ENCODE results near the gene APOH.

APOH gene

GRCh38 chr17:66234611-66235010, 5.4 kb upstream of the APOH start:
- TF ChIP-seq CTCF (IDR thresholded peaks at IDR 0.05; ENCODE audit: unreplicated experiment in 3 of 3): no peak
- H3K4me1 Mint-ChIP-seq: peaks cover 9% of the 10 kb centered on the region
- H3K9me3 Mint-ChIP-seq: no peaks in the 10 kb centered on the region
- H3K27ac Mint-ChIP-seq: no peak overlapping the region
- peaks cover 4% of the 10 kb centered on the region for H3K27me3 Mint-ChIP-seq (ENCODE audit: low read depth)
- no peak overlapping the region for H3K4me3 Mint-ChIP-seq
- H3K36me3 Mint-ChIP-seq (ENCODE audit: low read depth): no peaks in the 10 kb centered on the region

- Mint-ChIP-seq H3K27me3 (ENCODE audit: low read depth) (no peaks in the 10 kb centered on the region), H3K27ac (no peak overlapping the region), H3K4me1 (peaks cover 9% of the 10 kb centered on the region), H3K9me3 (no peaks in the 10 kb centered on the region), H3K36me3 (ENCODE audit: low read depth) (no peaks in the 10 kb centered on the region), H3K4me3 (no peak overlapping the region)
- TF ChIP-seq CTCF (IDR thresholded peaks at IDR 0.05; ENCODE audit: unreplicated experiment in 3 of 3): no peak
Observed at GRCh38 chr17:66233023-66233753, 4.0 kb upstream of the APOH start.

GRCh38 chr17:66230922-66231591, 1.8 kb upstream of the APOH start:
- Mint-ChIP-seq H3K27ac (peak overlapping the region in 1 of 3 experiments; percentile 4), H3K27me3 (ENCODE audit: low read depth) (no peaks in the 10 kb centered on the region), H3K36me3 (ENCODE audit: low read depth) (no peaks in the 10 kb centered on the region), H3K4me3 (no peak overlapping the region), H3K9me3 (no peaks in the 10 kb centered on the region), H3K4me1 (peaks cover 9% of the 10 kb centered on the region)
- TF ChIP-seq CTCF (IDR thresholded peaks at IDR 0.05; ENCODE audit: unreplicated experiment in 3 of 3): no peak

- TF ChIP-seq CTCF (IDR thresholded peaks at IDR 0.05; ENCODE audit: unreplicated experiment in 3 of 3): no peak
- Mint-ChIP-seq H3K27ac (no peak overlapping the region), H3K4me3 (no peak overlapping the region), H3K27me3 (ENCODE audit: low read depth) (peaks cover 4% of the 10 kb centered on the region), H3K9me3 (no peaks in the 10 kb centered on the region), H3K4me1 (peaks cover 9% of the 10 kb centered on the region), H3K36me3 (ENCODE audit: low read depth) (no peaks in the 10 kb centered on the region)
Observed at GRCh38 chr17:66229783-66230538, 746 bp upstream of the APOH start.

- TF ChIP-seq CTCF (IDR thresholded peaks at IDR 0.05; ENCODE audit: unreplicated experiment in 3 of 3): no peak
- Mint-ChIP-seq H3K9me3 (no peaks in the 10 kb centered on the region), H3K4me1 (peaks cover 9% of the 10 kb centered on the region), H3K27me3 (ENCODE audit: low read depth) (peaks cover 12% of the 10 kb centered on the region), H3K4me3 (no peak overlapping the region), H3K27ac (no peak overlapping the region), H3K36me3 (ENCODE audit: low read depth) (no peaks in the 10 kb centered on the region)
Observed at GRCh38 chr17:66227212-66228045, 1.8 kb downstream of the APOH start.

Measured in nephron (organoid).